Panc1 (cell line): ENCODE measurements around the gene GAPT.

Experiments used
- POLR2AphosphoS5 ChIP-seq: IDR thresholded peaks from 2 replicates; pipeline ENCODE4 v1.6.1; 2012; ENCODE audit warnings: mild to moderate bottlenecking, low read depth, low read length, moderate library complexity
- TF ChIP-seq, protein P1 (sequence below): fragments of 450-650 bp; IDR thresholded peaks from 2 replicates; pipeline ENCODE4 v1.5.1; 2017; ENCODE audit warnings: mild to moderate bottlenecking

DNA sequence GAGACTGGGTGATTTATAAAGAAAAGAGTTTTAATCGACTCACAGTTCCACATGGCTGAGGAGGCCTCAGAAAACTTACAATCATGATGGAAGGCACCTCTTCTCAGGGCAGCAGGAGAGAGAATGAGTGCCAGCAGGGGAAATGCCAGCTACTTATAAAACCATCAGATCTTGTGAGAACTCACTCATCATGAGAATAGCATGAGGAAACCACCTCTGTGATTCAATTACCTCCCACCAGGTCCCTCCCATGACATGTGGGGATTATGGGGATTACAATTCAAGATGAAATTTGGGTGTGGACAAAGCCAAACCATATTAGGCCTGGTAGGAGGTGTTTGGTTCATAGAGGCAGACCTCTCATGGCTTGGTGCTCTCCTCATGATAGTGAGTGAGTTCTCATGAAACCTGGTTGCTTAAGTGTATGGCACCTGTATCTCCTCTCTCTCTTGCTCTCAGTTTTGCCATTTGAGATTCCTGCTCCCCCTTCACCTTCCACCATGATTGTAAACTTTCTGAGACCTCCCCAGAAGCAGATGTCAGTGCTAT lies 39.8 kb downstream of the GAPT start:
- TF ChIP-seq, protein P1, sequence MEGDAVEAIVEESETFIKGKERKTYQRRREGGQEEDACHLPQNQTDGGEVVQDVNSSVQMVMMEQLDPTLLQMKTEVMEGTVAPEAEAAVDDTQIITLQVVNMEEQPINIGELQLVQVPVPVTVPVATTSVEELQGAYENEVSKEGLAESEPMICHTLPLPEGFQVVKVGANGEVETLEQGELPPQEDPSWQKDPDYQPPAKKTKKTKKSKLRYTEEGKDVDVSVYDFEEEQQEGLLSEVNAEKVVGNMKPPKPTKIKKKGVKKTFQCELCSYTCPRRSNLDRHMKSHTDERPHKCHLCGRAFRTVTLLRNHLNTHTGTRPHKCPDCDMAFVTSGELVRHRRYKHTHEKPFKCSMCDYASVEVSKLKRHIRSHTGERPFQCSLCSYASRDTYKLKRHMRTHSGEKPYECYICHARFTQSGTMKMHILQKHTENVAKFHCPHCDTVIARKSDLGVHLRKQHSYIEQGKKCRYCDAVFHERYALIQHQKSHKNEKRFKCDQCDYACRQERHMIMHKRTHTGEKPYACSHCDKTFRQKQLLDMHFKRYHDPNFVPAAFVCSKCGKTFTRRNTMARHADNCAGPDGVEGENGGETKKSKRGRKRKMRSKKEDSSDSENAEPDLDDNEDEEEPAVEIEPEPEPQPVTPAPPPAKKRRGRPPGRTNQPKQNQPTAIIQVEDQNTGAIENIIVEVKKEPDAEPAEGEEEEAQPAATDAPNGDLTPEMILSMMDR: no peak
- no peak for TF ChIP-seq POLR2AphosphoS5
